ENCODE data around the gene RHOC.

The RHOC gene

GRCh38 chr1:112672842-112673241, 34.1 kb downstream of the RHOC start (continued):
- TF ChIP-seq REST (tag by site-specific recombination; IDR thresholded peaks at IDR 0.05) = no peak
- no peak for TF ChIP-seq CTCF (tag by site-specific recombination; IDR thresholded peaks at IDR 0.05)
- TF ChIP-seq KLF17 (tag by site-specific recombination; IDR thresholded peaks at IDR 0.05) = no peak

GRCh38 chr1:112672009-112672408, 34.9 kb downstream of the RHOC start:
- POLR2A ChIA-PET = interaction anchor here (6.0 kb wide), 1 partner anchor 29 kb away, joined by 91 read pairs; no protein-coding TSS in a partner anchor

GRCh38 chr1:112666946-112667345, 40.0 kb downstream of the RHOC start:
- no peaks in the 10 kb centered on the region for H3K9me3 ChIP-seq (ENCODE audit: control insufficient read depth, insufficient read depth, low read depth, low read length)
- H3K27ac ChIP-seq (ENCODE audit: extremely low read depth, low read depth, low read length) = no peak overlapping the region
- peaks cover 32 to 95% of the 10 kb centered on the region in 2 experiments for H3K36me3 ChIP-seq (ENCODE audit: control insufficient read depth in 2 of 2, insufficient read depth in 1 of 2, low read length in 2 of 2)
- POLR2A ChIA-PET = no interaction called here
- no peak for TF ChIP-seq ZXDB (tag by site-specific recombination; IDR thresholded peaks at IDR 0.05)
- no peak for TF ChIP-seq ZBTB49 (tag by site-specific recombination; IDR thresholded peaks at IDR 0.05; ENCODE audit: low read depth)
- CTCF ChIA-PET = interaction anchor here (1.6 kb wide), 1 partner anchor 165 kb away, joined by 3 read pairs; no protein-coding TSS in a partner anchor
- H3K4me3 ChIP-seq (ENCODE audit: low read depth, low read length) = no peak overlapping the region
- H3K4me1 ChIP-seq (ENCODE audit: control insufficient read depth, insufficient read depth, low read length) = no peaks in the 10 kb centered on the region

More at GRCh38 chr1:112672009-112672408, 34.9 kb downstream of the RHOC start:
- Histone ChIP-seq H3K9me3 (ENCODE audit: control insufficient read depth, insufficient read depth, low read depth, low read length) (no peaks in the 10 kb centered on the region), H3K27ac (ENCODE audit: extremely low read depth, low read depth, low read length) (no peak overlapping the region), H3K36me3 (ENCODE audit: control insufficient read depth in 2 of 2, insufficient read depth in 1 of 2, low read length in 2 of 2) (peaks cover 13 to 59% of the 10 kb centered on the region in 2 experiments; a peak in 2 of 3 replicates), H3K4me1 (ENCODE audit: control insufficient read depth, insufficient read depth, low read length) (peaks cover 5% of the 10 kb centered on the region; the same call in 1 of the 2 replicates), H3K4me3 (ENCODE audit: low read depth, low read length) (no peak overlapping the region)
- CTCF ChIA-PET = interaction anchor here (0.7 to 1.3 kb wide), 6 partner anchors 22 to 1204 kb away, joined by 3 to 4 read pairs (median 3); no protein-coding TSS in a partner anchor
- TF ChIP-seq SP3 (tag by site-specific recombination; IDR thresholded peaks at IDR 0.05) = no peak
- peak; percentile 45; the same call in 1 of the 2 replicates for TF ChIP-seq ZNF677 (tag by site-specific recombination; IDR thresholded peaks at IDR 0.05)

- no peaks in the 10 kb centered on the region for H3K9me3 ChIP-seq (ENCODE audit: control insufficient read depth, insufficient read depth, low read depth, low read length)
- TF ChIP-seq ZNF121 (tag by site-specific recombination; IDR thresholded peaks at IDR 0.05) (peak; percentile 73; the same call in 1 of the 2 replicates), SCRT2 (tag by site-specific recombination; IDR thresholded peaks at IDR 0.05) (no peak)
- no peaks in the 10 kb centered on the region for H3K4me1 ChIP-seq (ENCODE audit: control insufficient read depth, insufficient read depth, low read length)
- H3K27ac ChIP-seq (ENCODE audit: extremely low read depth, low read depth, low read length) = no peak overlapping the region
- ChIA-PET POLR2A (no interaction called here), CTCF (no interaction called here)
- H3K4me3 ChIP-seq (ENCODE audit: low read depth, low read length) = no peak overlapping the region
- peaks cover 43 to 95% of the 10 kb centered on the region in 2 experiments for H3K36me3 ChIP-seq (ENCODE audit: control insufficient read depth in 2 of 2, insufficient read depth in 1 of 2, low read length in 2 of 2)
These were observed 41.1 kb downstream of the RHOC start for GRCh38 chr1:112665857-112666256.

Measured in HEK293 (cell line).